ENCODE data around the gene IQGAP2.

The IQGAP2 gene

DNA sequence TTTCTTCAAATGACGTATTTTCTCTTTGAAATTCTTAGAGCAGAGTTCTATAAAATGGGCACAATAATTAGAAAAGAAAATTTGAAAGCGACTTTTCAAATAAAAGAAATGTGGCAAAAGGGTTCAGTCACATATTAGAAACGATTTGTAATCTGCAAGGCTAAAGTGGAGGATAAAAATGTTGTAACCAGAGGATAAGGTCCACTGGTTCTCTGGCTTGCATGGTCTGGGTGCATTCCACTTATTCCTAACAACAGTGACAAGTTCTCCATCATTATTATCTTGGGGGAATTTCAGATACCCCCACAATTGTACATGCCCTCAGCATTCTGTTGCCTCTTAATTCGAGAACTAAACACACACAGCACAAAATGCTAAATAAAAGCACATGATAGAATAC is 91.1 kb downstream of the IQGAP2 start:
- H3K4me1 ChIP-seq, result peaks cover 24% of the 10 kb centered on the region
- H2AFZ ChIP-seq, result no peak overlapping the region
- no peak overlapping the region for H3K4me3 ChIP-seq (ENCODE audit: low read depth, low read length)
- no peaks in the 10 kb centered on the region for H3K9me3 ChIP-seq (ENCODE audit: control insufficient read depth, low read length)
- H3K9ac ChIP-seq, result no peak overlapping the region
- TF ChIP-seq, protein P1, sequence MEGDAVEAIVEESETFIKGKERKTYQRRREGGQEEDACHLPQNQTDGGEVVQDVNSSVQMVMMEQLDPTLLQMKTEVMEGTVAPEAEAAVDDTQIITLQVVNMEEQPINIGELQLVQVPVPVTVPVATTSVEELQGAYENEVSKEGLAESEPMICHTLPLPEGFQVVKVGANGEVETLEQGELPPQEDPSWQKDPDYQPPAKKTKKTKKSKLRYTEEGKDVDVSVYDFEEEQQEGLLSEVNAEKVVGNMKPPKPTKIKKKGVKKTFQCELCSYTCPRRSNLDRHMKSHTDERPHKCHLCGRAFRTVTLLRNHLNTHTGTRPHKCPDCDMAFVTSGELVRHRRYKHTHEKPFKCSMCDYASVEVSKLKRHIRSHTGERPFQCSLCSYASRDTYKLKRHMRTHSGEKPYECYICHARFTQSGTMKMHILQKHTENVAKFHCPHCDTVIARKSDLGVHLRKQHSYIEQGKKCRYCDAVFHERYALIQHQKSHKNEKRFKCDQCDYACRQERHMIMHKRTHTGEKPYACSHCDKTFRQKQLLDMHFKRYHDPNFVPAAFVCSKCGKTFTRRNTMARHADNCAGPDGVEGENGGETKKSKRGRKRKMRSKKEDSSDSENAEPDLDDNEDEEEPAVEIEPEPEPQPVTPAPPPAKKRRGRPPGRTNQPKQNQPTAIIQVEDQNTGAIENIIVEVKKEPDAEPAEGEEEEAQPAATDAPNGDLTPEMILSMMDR (IDR thresholded peaks at IDR 0.05), result no peak
- H3K27ac ChIP-seq, result no peak overlapping the region
- no peaks in the 10 kb centered on the region for H3K27me3 ChIP-seq (ENCODE audit: control insufficient read depth, insufficient read depth, low read length)
- peaks cover 22% of the 10 kb centered on the region for H3K79me2 ChIP-seq
- no peaks in the 10 kb centered on the region for H3K36me3 ChIP-seq (ENCODE audit: control insufficient read depth, insufficient read depth, low read length)
- H3K4me2 ChIP-seq (ENCODE audit: low read length), result no peak overlapping the region

DNA sequence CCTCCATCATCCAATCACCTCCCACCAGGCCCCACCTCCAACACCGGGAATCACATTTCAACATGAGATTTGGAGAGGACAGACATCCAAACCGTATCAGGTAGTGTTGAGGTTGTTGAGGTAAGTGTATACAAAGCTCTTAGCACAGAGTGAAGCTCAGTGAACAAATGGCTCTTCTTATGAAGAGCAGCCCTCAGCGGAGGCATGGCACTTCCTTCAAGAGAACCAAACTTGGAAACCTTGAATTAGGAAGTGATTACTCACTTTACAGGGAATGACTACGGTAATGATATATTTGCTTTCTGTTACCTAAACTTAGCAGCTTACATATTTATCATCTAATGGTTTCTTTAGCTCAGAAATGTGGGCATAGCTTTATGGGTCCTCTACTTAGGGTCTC is 92.8 kb downstream of the IQGAP2 start:
- H3K27ac ChIP-seq, result no peak overlapping the region
- H3K79me2 ChIP-seq, result peaks cover 22% of the 10 kb centered on the region
- peaks cover 20% of the 10 kb centered on the region for H3K4me1 ChIP-seq
- no peaks in the 10 kb centered on the region for H3K9me3 ChIP-seq (ENCODE audit: control insufficient read depth, low read length)
- TF ChIP-seq, protein P1 (IDR thresholded peaks at IDR 0.05), result no peak
- no peaks in the 10 kb centered on the region for H3K27me3 ChIP-seq (ENCODE audit: control insufficient read depth, insufficient read depth, low read length)
- H3K36me3 ChIP-seq (ENCODE audit: control insufficient read depth, insufficient read depth, low read length), result no peaks in the 10 kb centered on the region
- no peak overlapping the region for H3K9ac ChIP-seq
- no peak overlapping the region for H3K4me3 ChIP-seq (ENCODE audit: low read depth, low read length)
- no peak overlapping the region for H3K4me2 ChIP-seq (ENCODE audit: low read length)
- H2AFZ ChIP-seq, result no peak overlapping the region

DNA sequence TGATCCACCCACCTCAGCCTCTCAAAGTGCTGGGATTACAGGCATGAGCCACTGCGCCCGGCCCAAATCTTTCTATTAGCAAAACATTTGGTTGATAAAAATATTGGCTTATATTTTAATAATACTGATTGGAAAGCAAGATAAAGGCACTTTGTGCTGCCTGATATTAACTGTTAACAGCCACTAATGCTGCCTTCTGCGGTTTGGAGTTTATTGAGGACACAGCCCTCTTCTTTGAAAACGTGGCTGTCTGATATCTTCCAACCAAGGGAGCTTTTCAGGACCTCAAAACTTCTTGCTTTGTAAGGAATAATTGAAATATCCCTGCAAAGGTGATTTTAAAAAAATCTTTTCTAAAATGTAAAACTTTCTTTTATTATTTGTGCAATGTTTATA is 94.0 kb downstream of the IQGAP2 start:
- no peak overlapping the region for H3K4me2 ChIP-seq (ENCODE audit: low read length)
- H3K27ac ChIP-seq, result no peak overlapping the region
- no peak overlapping the region for H2AFZ ChIP-seq
- H3K4me3 ChIP-seq (ENCODE audit: low read depth, low read length), result no peak overlapping the region
- no peaks in the 10 kb centered on the region for H3K27me3 ChIP-seq (ENCODE audit: control insufficient read depth, insufficient read depth, low read length)
- H3K4me1 ChIP-seq, result peaks cover 15% of the 10 kb centered on the region
- no peaks in the 10 kb centered on the region for H3K36me3 ChIP-seq (ENCODE audit: control insufficient read depth, insufficient read depth, low read length)
- no peaks in the 10 kb centered on the region for H3K9me3 ChIP-seq (ENCODE audit: control insufficient read depth, low read length)
- peaks cover 22% of the 10 kb centered on the region for H3K79me2 ChIP-seq
- TF ChIP-seq, protein P1 (IDR thresholded peaks at IDR 0.05), result no peak
- no peak overlapping the region for H3K9ac ChIP-seq

DNA sequence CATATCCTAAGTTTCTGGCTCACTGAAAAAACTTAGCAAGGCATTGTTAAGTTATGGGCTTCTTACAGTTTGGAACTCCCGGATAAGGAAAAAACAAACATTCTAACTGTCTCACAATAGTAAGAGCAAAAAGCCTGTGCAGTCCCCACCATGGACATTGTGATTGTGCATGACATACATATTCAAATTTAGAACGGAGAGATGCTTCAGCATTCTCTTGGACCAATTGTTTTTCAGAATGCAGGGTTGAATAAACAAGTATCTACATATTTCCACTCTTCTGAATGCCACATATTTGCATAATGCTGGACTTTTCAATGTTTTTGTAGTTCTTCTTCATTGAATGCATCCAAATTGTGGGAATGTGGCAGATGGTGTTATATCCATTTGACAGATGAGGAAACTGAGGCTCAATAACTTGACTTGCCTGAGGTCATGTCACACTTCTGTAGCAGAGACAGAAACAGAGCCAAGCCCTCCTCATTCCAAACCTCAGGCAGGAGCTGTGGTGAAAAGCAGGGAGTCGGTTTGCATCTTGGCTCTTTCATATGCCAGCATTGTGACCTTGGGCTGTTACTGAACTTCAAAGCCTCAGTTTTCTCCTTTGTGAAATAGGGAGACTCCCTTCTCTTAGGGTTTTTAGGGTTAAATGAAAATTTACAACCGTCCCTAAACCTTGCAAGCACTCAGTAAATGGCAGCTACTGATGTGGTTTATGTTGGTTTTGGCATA is 95.1 kb downstream of the IQGAP2 start:
- H3K36me3 ChIP-seq (ENCODE audit: control insufficient read depth, insufficient read depth, low read length), result no peaks in the 10 kb centered on the region
- H3K9ac ChIP-seq, result no peak overlapping the region
- H3K4me3 ChIP-seq (ENCODE audit: low read depth, low read length), result no peak overlapping the region
- TF ChIP-seq, protein P1 (IDR thresholded peaks at IDR 0.05), result no peak
- H3K79me2 ChIP-seq, result peaks cover 13% of the 10 kb centered on the region
- H3K4me1 ChIP-seq, result peaks cover 13% of the 10 kb centered on the region
- no peak overlapping the region for H3K4me2 ChIP-seq (ENCODE audit: low read length)
- no peak overlapping the region for H2AFZ ChIP-seq
- no peaks in the 10 kb centered on the region for H3K27me3 ChIP-seq (ENCODE audit: control insufficient read depth, insufficient read depth, low read length)
- no peaks in the 10 kb centered on the region for H3K9me3 ChIP-seq (ENCODE audit: control insufficient read depth, low read length)
- no peak overlapping the region for H3K27ac ChIP-seq
